KBM-7 (cell line): Measurements from ENCODE around the gene SHE.

ENCODE experiments used
- DNase-seq: peaks from one replicate; pipeline ENCODE4 v3.0.0-alpha.2; 2015
- in situ Hi-C: fragments of 300-500 bp; cut with MboI; formaldehyde crosslinking; loops from 2 replicates; pipeline ENCODE4 v1.14.3; 2020; ENCODE audit warnings: low sequenced_read_pairs, low pct_unique_long_range_greater_than_20kb, mixed read lengths

The SHE gene

GRCh38 chr1:154456631-154457030 lies 45.6 kb downstream of the SHE start:
- in situ Hi-C loops: no loop called here
- no peak for DNase-seq

GRCh38 chr1:154454386-154455120 lies 47.7 kb downstream of the SHE start:
- no peak for DNase-seq
- in situ Hi-C loops: no loop called here

- DNase-seq: peak; percentile 43
- in situ Hi-C loops: no loop called here
These were observed 48.4 kb downstream of the SHE start for GRCh38 chr1:154453574-154454352.

- no peak for DNase-seq
- in situ Hi-C loops: no loop called here
These were observed 49.1 kb downstream of the SHE start for GRCh38 chr1:154453161-154453560.

GRCh38 chr1:154448331-154448811 lies 53.8 kb downstream of the SHE start:
- no peak for DNase-seq
- in situ Hi-C loops: no loop called here

GRCh38 chr1:154446789-154447188 lies 55.4 kb downstream of the SHE start:
- DNase-seq: no peak
- in situ Hi-C loops: no loop called here

- in situ Hi-C loops: no loop called here
- DNase-seq: no peak
These were observed 55.9 kb downstream of the SHE start for GRCh38 chr1:154446292-154446691.

- in situ Hi-C loops: no loop called here
- peak; percentile 67 for DNase-seq
These were observed 57.2 kb downstream of the SHE start for GRCh38 chr1:154445040-154445472.

GRCh38 chr1:154443274-154444013 lies 58.8 kb downstream of the SHE start:
- in situ Hi-C loops: no loop called here
- DNase-seq: no peak

GRCh38 chr1:154442006-154442740 lies 60.0 kb downstream of the SHE start:
- in situ Hi-C loops: no loop called here
- no peak for DNase-seq

- DNase-seq: no peak
- in situ Hi-C loops: no loop called here
These were observed 60.8 kb downstream of the SHE start for GRCh38 chr1:154441241-154441888.

- in situ Hi-C loops: no loop called here
- DNase-seq: no peak
These were observed 62.0 kb downstream of the SHE start for GRCh38 chr1:154440036-154440804.

GRCh38 chr1:154436433-154436832 lies 65.8 kb downstream of the SHE start:
- in situ Hi-C loops: no loop called here
- DNase-seq: no peak

GRCh38 chr1:154435599-154436200 lies 66.5 kb downstream of the SHE start:
- in situ Hi-C loops: no loop called here
- no peak for DNase-seq

GRCh38 chr1:154434346-154435085 lies 67.7 kb downstream of the SHE start:
- in situ Hi-C loops: no loop called here
- DNase-seq: no peak

GRCh38 chr1:154433161-154433764 lies 68.9 kb downstream of the SHE start:
- no peak for DNase-seq
- in situ Hi-C loops: no loop called here
